Measurements from ENCODE around the gene SSR4.

SSR4 gene

DNA sequence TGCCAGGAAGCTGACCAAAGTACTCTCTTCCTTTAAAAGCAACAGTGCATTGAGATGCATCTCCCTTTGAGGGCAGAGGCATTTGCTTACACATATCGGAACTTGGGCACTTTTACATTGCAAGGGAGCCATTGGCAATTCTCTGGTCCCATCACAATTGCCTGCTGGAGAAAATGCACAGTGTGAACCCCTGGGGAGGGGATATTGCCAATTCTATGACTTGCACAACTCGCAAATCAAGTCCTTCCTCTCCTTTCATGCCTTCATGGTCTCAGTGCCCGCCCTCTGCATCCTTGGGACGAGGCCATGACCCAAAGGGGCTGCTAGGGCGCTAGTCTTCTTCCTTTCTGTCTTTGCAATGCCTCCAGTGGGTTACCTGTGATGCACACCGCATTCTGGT is 50.7 kb downstream of the SSR4 start:
- no peak for TF ChIP-seq JUND (IDR thresholded peaks at IDR 0.05; ENCODE audit: low read depth)
- in situ Hi-C loops (cut with HindIII; ENCODE audit: low pct_unique_long_range_greater_than_20kb, low sequenced_read_pairs): no loop called here
- no peak for DNase-seq (ENCODE audit: low read depth in 1 of 2, low spot score in 1 of 2)

DNA sequence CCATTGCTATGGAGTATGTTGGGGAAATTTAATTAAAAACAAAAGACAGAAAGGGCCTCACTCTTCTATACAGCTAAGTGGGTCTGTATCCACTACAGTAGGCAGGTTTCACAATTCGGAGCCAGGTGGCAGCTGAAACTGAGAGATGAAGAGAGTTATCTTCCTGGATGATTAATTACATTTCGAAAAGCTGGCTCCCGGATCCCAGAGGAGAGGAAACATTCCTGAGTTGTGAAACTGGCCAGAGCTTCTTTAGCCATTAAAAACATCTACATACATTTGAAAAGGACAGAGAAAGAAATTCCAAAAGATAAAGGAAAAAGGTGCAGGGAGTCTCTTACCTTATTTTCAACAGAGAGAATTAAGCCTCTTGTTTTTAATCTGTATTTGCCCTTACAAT is 51.4 kb downstream of the SSR4 start:
- in situ Hi-C loops (cut with HindIII; ENCODE audit: low pct_unique_long_range_greater_than_20kb, low sequenced_read_pairs): no loop called here
- no peak for DNase-seq (ENCODE audit: low read depth in 1 of 2, low spot score in 1 of 2)
- TF ChIP-seq JUND (IDR thresholded peaks at IDR 0.05; ENCODE audit: low read depth): no peak
